ENCODE measurements around the gene UTY. TPM values are rescaled to one million over a fixed set of nuclear protein-coding genes. Genes with fewer than 3 reads are reported as not detected.

The UTY gene
- total and polyA plus RNA-seq, 2 donors (not counting 3 experiments of a cell fraction or from before 2014, with no cell fraction given): 4.8 to 17.9 TPM

GRCh38 chrY:13205214-13205613, 274.6 kb downstream of the UTY start:
- Histone ChIP-seq H3K9me3 (replicated peaks; ENCODE audit: control insufficient read depth, insufficient read depth, low read length) (no peaks in the 10 kb centered on the region), H3K36me3 (ENCODE audit: control insufficient read depth in 2 of 2, extremely low read depth in 1 of 2, insufficient read depth in 2 of 2, low read length in 2 of 2) (no peaks in the 10 kb centered on the region), H3K79me2 (ENCODE audit: control insufficient read depth, insufficient read depth, low read length) (no peaks in the 10 kb centered on the region), H3K4me1 (ENCODE audit: control insufficient read depth, extremely low read depth, insufficient read depth, low read length) (no peaks in the 10 kb centered on the region), H3K4me2 (ENCODE audit: insufficient read depth, low read length) (no peak overlapping the region), H3K4me3 (replicated peaks in 1 of 3; ENCODE audit: insufficient read depth in 1 of 3, low read depth in 1 of 3, low read length in 3 of 3) (no peak overlapping the region), H3K27me3 (ENCODE audit: control insufficient read depth in 2 of 2, insufficient read depth in 2 of 2, low read length in 2 of 2) (no peaks in the 10 kb centered on the region), H4K20me1 (replicated peaks; ENCODE audit: control insufficient read depth, extremely low read depth, insufficient read depth, low read length) (no peaks in the 10 kb centered on the region), H3K9me1 (replicated peaks; ENCODE audit: control insufficient read depth, extremely low read depth, insufficient read depth, low read length) (no peaks in the 10 kb centered on the region), H3K27ac (ENCODE audit: insufficient read depth, low read depth, low read length) (no peak overlapping the region), H3K9ac (replicated peaks; ENCODE audit: extremely low read depth, insufficient read depth, low read length) (no peak overlapping the region), H2AFZ (ENCODE audit: low read depth, low read length) (no peak overlapping the region)
- DNase-seq (ENCODE audit: low read depth, low spot score) (no peak), FAIRE-seq (no peak)
- TF ChIP-seq JUN (IDR thresholded peaks at IDR 0.05; ENCODE audit: borderline replicate concordance, insufficient read depth, insufficient read length, low read depth) (no peak), EZH2 (IDR thresholded peaks at IDR 0.05; ENCODE audit: borderline replicate concordance, low read depth, low read length, severe bottlenecking) (no peak), POLR2A (IDR thresholded peaks at IDR 0.05; ENCODE audit: low read depth, low read length) (no peak), GATA2 (IDR thresholded peaks at IDR 0.05; ENCODE audit: insufficient read depth, insufficient read length, low read depth, low read length) (no peak), POLR2AphosphoS5 (IDR thresholded peaks at IDR 0.05; ENCODE audit: insufficient read depth, low read depth, low read length) (no peak), MYC (IDR thresholded peaks at IDR 0.05; ENCODE audit: low read depth, low read length) (no peak), FOS (IDR thresholded peaks at IDR 0.05; ENCODE audit: borderline replicate concordance, insufficient read depth, low read length) (no peak)
- TF ChIP-seq, protein P1, sequence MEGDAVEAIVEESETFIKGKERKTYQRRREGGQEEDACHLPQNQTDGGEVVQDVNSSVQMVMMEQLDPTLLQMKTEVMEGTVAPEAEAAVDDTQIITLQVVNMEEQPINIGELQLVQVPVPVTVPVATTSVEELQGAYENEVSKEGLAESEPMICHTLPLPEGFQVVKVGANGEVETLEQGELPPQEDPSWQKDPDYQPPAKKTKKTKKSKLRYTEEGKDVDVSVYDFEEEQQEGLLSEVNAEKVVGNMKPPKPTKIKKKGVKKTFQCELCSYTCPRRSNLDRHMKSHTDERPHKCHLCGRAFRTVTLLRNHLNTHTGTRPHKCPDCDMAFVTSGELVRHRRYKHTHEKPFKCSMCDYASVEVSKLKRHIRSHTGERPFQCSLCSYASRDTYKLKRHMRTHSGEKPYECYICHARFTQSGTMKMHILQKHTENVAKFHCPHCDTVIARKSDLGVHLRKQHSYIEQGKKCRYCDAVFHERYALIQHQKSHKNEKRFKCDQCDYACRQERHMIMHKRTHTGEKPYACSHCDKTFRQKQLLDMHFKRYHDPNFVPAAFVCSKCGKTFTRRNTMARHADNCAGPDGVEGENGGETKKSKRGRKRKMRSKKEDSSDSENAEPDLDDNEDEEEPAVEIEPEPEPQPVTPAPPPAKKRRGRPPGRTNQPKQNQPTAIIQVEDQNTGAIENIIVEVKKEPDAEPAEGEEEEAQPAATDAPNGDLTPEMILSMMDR (IDR thresholded peaks at IDR 0.05; ENCODE audit: extremely low read depth in 1 of 2, insufficient read depth in 1 of 2, low read depth in 1 of 2, low read length in 2 of 2): no peak
- TF ChIP-seq, protein P2, sequence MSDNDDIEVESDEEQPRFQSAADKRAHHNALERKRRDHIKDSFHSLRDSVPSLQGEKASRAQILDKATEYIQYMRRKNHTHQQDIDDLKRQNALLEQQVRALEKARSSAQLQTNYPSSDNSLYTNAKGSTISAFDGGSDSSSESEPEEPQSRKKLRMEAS (IDR thresholded peaks at IDR 0.05; ENCODE audit: insufficient read depth, insufficient read length): no peak
- intact Hi-C loops (cut with micrococcal nuclease) (no loop called here), dilution Hi-C loops (cut with MboI; ENCODE audit: extremely low pct_ligation_motif_present, low sequenced_read_pairs) (no loop called here)
- POLR2A ChIA-PET: no interaction called here
- BruUV-seq (replicated peaks): no TSS peak
- CTCF ChIA-PET: no interaction called here

Other genes starting within 250 kb of the UTY start
- gene TMSB4Y, start 223.9 kb upstream of the UTY start, total RNA-seq: 1.6 and 2.0 TPM in 2 replicates
- gene TMSB4Y, start 223.9 kb upstream of the UTY start, polyA plus RNA-seq: 0.46 and 0.50 TPM in 2 replicates